WTC11 (cell line): Measurements from ENCODE around the gene ROR2.
"Not testable (repeated sequence)": the region's sequence is repeated elsewhere in the genome, so short reads cannot be mapped to it uniquely, and the experiment has no call there.

Experiments used
- FOXJ3 ChIP-seq: sonication (generic); formaldehyde crosslinking; IDR thresholded peaks from 2 replicates; pipeline ENCODE4 v1.9.0; 2021; ENCODE audit warnings: missing genetic modification reagents, mild to moderate bottlenecking, borderline replicate concordance
- FOXP1 ChIP-seq: sonication (generic); formaldehyde crosslinking; IDR thresholded peaks from 2 replicates; pipeline ENCODE4 v1.8.0; 2022; ENCODE audit warnings: missing genetic modification reagents, mild to moderate bottlenecking, moderate library complexity, borderline replicate concordance
- MYBL2 ChIP-seq: sonication (generic); formaldehyde crosslinking; IDR thresholded peaks from 2 replicates; pipeline ENCODE4 v1.8.1; 2023; ENCODE audit warnings: mild to moderate bottlenecking, moderate library complexity, missing genetic modification reagents
- NFYB ChIP-seq: sonication (generic); formaldehyde crosslinking; conservative IDR thresholded peaks from 2 replicates; pipeline ENCODE4 v1.8.0; 2022; ENCODE audit warnings: low read depth, missing genetic modification reagents
- SMAD3 ChIP-seq: sonication (generic); formaldehyde crosslinking; IDR thresholded peaks from 2 replicates; pipeline ENCODE4 v1.8.0; 2022; ENCODE audit warnings: missing genetic modification reagents, mild to moderate bottlenecking, borderline replicate concordance
- SP1 ChIP-seq: sonication (generic); formaldehyde crosslinking; conservative IDR thresholded peaks from 2 replicates; pipeline ENCODE4 v1.8.1; 2022; ENCODE audit warnings: missing genetic modification reagents
- TF ChIP-seq, protein P1 (sequence below): fragments of 200-600 bp; IDR thresholded peaks from 2 replicates; pipeline ENCODE4 v1.8.0; 2022; ENCODE audit warnings: antibody characterized with exemption
- TF ChIP-seq, protein P2 (sequence below): sonication (generic); formaldehyde crosslinking; IDR thresholded peaks from 2 replicates; pipeline ENCODE4 v1.8.1; 2023; ENCODE audit warnings: mild to moderate bottlenecking, missing genetic modification reagents, moderate library complexity
- TF ChIP-seq, protein P3 (sequence below): sonication (generic); formaldehyde crosslinking; IDR thresholded peaks from 2 replicates; pipeline ENCODE4 v1.8.1; 2023; ENCODE audit warnings: mild to moderate bottlenecking, missing genetic modification reagents
- TF ChIP-seq, protein P4 (sequence below): fragments of 250-450 bp; sonication (Bioruptor Pico); IDR thresholded peaks from 2 replicates; pipeline ENCODE4 v2.1.2; 2022; ENCODE audit warnings: mild to moderate bottlenecking, moderate library complexity
- TF ChIP-seq, protein P5 (sequence below): sonication (generic); formaldehyde crosslinking; IDR thresholded peaks from 2 replicates; pipeline ENCODE4 v1.8.0; 2022; ENCODE audit warnings: mild to moderate bottlenecking, missing genetic modification reagents

DNA sequence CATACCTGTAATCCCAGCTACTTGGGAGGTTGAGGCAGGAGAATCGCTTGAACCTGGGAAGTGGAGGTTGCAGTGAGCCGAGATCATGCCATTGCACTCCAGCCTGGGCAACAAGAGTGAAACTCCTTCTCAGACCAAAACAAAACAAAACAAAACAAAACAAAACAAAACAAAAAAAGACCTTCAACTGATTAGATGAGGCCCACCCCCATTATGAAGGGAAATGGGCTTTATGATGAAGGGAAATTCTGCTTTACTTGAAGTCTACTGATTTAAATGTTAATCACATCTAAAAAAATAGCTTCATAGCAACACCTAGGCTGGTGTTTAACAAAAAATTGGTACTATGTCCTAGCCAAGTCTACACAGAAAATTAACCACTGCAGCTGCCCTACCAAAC lies 25.2 kb upstream of the ROR2 start:
- TF ChIP-seq, protein P1, sequence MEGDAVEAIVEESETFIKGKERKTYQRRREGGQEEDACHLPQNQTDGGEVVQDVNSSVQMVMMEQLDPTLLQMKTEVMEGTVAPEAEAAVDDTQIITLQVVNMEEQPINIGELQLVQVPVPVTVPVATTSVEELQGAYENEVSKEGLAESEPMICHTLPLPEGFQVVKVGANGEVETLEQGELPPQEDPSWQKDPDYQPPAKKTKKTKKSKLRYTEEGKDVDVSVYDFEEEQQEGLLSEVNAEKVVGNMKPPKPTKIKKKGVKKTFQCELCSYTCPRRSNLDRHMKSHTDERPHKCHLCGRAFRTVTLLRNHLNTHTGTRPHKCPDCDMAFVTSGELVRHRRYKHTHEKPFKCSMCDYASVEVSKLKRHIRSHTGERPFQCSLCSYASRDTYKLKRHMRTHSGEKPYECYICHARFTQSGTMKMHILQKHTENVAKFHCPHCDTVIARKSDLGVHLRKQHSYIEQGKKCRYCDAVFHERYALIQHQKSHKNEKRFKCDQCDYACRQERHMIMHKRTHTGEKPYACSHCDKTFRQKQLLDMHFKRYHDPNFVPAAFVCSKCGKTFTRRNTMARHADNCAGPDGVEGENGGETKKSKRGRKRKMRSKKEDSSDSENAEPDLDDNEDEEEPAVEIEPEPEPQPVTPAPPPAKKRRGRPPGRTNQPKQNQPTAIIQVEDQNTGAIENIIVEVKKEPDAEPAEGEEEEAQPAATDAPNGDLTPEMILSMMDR: not testable (repeated sequence)
- TF ChIP-seq SMAD3; MYBL2 (CRISPR knock-in tag); NFYB (CRISPR knock-in tag); FOXJ3 (CRISPR knock-in tag); SP1 (CRISPR knock-in tag); FOXP1: not testable (repeated sequence)
- TF ChIP-seq, protein P2, sequence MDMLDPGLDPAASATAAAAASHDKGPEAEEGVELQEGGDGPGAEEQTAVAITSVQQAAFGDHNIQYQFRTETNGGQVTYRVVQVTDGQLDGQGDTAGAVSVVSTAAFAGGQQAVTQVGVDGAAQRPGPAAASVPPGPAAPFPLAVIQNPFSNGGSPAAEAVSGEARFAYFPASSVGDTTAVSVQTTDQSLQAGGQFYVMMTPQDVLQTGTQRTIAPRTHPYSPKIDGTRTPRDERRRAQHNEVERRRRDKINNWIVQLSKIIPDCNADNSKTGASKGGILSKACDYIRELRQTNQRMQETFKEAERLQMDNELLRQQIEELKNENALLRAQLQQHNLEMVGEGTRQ (CRISPR knock-in tag): not testable (repeated sequence)
- TF ChIP-seq, protein P3, sequence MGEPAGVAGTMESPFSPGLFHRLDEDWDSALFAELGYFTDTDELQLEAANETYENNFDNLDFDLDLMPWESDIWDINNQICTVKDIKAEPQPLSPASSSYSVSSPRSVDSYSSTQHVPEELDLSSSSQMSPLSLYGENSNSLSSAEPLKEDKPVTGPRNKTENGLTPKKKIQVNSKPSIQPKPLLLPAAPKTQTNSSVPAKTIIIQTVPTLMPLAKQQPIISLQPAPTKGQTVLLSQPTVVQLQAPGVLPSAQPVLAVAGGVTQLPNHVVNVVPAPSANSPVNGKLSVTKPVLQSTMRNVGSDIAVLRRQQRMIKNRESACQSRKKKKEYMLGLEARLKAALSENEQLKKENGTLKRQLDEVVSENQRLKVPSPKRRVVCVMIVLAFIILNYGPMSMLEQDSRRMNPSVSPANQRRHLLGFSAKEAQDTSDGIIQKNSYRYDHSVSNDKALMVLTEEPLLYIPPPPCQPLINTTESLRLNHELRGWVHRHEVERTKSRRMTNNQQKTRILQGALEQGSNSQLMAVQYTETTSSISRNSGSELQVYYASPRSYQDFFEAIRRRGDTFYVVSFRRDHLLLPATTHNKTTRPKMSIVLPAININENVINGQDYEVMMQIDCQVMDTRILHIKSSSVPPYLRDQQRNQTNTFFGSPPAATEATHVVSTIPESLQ: not testable (repeated sequence)
- TF ChIP-seq, protein P4, sequence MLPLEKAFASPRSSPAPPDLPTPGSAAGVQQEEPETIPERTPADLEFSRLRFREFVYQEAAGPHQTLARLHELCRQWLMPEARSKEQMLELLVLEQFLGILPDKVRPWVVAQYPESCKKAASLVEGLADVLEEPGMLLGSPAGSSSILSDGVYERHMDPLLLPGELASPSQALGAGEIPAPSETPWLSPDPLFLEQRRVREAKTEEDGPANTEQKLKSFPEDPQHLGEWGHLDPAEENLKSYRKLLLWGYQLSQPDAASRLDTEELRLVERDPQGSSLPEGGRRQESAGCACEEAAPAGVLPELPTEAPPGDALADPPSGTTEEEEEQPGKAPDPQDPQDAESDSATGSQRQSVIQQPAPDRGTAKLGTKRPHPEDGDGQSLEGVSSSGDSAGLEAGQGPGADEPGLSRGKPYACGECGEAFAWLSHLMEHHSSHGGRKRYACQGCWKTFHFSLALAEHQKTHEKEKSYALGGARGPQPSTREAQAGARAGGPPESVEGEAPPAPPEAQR: not testable (repeated sequence)
- TF ChIP-seq, protein P5, sequence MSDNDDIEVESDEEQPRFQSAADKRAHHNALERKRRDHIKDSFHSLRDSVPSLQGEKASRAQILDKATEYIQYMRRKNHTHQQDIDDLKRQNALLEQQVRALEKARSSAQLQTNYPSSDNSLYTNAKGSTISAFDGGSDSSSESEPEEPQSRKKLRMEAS: not testable (repeated sequence)
